H1 (cell line): ENCODE data around the gene TUBGCP6. TPM values are rescaled to one million over a fixed set of nuclear protein-coding genes. Genes with fewer than 3 reads are reported as not detected.
A peak's percentile ranks its signal among the peaks of the same experiment; 100 is the strongest.

Experiments
- RAD21 ChIP-seq, 2 experiments: IDR thresholded peaks in 1 of 2; conservative IDR thresholded peaks in 1 of 2; 2 replicates each; pipeline ENCODE4 v1.6.1; 2011; ENCODE audit warnings: low read depth in 2 of 2, low read length in 2 of 2, improper control_type of control experiment in 1 of 2, inconsistent platforms in 1 of 2, mild to moderate bottlenecking in 1 of 2, moderate library complexity in 1 of 2
- polyA plus RNA-seq, 7 experiments: library from polyadenylated mRNA; depleted of rRNA in 3 of 7; stranded (reverse) in 5 of 7; unstranded in 2 of 7; fragments of >200 nt in 5 of 7; fragments of 200-250 nt in 2 of 7; gene quantifications; 1 replicate in 5 of 7; 2 replicates in 1 of 7; 4 replicates in 1 of 7; pipeline versions ENCODE4 v1.2.1 to v1.2.3, GENCODE V29; 2011 to 2013; ENCODE audit warnings: missing spikeins in 2 of 7, mixed read lengths in 2 of 7
- total RNA-seq: library from RNA; stranded (reverse); fragmentation: NEBNext Ultra II Directional; extraction: Animal tissue kit (Norgen Biotek cat#: 25700); gene quantifications from 2 replicates; pipeline ENCODE4 v1.2.1, GENCODE V29; 2021

TUBGCP6 gene
- total and polyA plus RNA-seq, 2 of the 8 experiments (the other 6 are each of a cell fraction or from before 2014, with no cell fraction given): 24.2 to 24.7 TPM

DNA sequence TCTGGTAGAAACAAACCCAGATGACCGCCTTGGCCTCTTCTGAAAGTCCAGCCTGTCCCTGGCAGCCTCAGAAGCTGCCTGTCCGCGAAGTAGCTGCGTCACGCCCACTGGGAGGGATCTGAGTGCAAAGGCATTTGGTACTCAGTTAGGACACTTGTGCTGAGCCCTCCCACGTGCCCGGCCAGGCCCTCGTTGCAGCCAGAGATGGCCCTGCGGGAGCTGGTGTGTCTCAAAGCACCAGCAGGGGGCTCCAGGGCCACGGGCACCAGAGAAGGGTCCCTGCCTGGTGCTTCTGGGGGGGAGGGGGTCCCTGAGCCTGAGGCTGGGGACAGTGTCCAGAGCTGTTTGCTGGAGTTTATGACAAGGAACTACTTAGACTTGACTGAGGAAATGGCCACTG is 38.2 kb downstream of the TUBGCP6 start (continued):
- peak; percentile 18 to 43; a peak in 2 of 4 replicates for TF ChIP-seq RAD21 (IDR thresholded peaks at IDR 0.05 in 1 of 2, conservative IDR thresholded peaks at IDR 0.05 in 1 of 2; ENCODE audit: low read depth in 2 of 2, low read length in 2 of 2)
